CD14-positive monocyte (primary cell): ENCODE measurements around the gene LRRC61. TPM values are rescaled to one million over a fixed set of nuclear protein-coding genes. Genes with fewer than 3 reads are reported as not detected.
A peak's percentile ranks its signal among the peaks of the same experiment; 100 is the strongest.

ENCODE experiments used
- DNase-seq, 3 donors: peaks; one replicate each; pipeline ENCODE4 v3.0.0-alpha.2; 2011 to 2022
- H2AFZ ChIP-seq: 2 replicates; pipeline ENCODE4 v1.6.0; 2012; ENCODE audit warnings: mild to moderate bottlenecking, low read depth, low read length, inconsistent platforms; ENCODE audit not compliant: insufficient read depth, poor library complexity, severe bottlenecking
- H3K27ac ChIP-seq, 2 donors: 1 replicate in 1 of 2; 2 replicates in 1 of 2; pipeline ENCODE4 v1.5.1; 2012 to 2013; ENCODE audit warnings: low read length in 2 of 2, control low read depth in 1 of 2, inconsistent platforms in 1 of 2, low read depth in 1 of 2, mild to moderate bottlenecking in 1 of 2
- H3K27me3 ChIP-seq, 2 donors: one replicate each; pipeline versions ENCODE4 v1.6.0 to v1.6.1; 2011 to 2013; ENCODE audit warnings: low read length in 2 of 2; ENCODE audit not compliant: control insufficient read depth in 2 of 2, insufficient read depth in 2 of 2
- H3K36me3 ChIP-seq, 2 donors: replicated peaks in 1 of 2; 1 replicate in 1 of 2; 2 replicates in 1 of 2; pipeline versions ENCODE4 v1.5.1 to v1.6.1; 2012 to 2013; ENCODE audit warnings: low read length in 2 of 2, control low read depth in 1 of 2, inconsistent platforms in 1 of 2, mild to moderate bottlenecking in 1 of 2; ENCODE audit not compliant: insufficient read depth in 2 of 2, control insufficient read depth in 1 of 2
- H3K4me1 ChIP-seq, 2 donors: 1 replicate in 1 of 2; 2 replicates in 1 of 2; pipeline versions ENCODE4 v1.5.1 to v1.6.1; 2012 to 2013; ENCODE audit warnings: low read length in 2 of 2, control low read depth in 1 of 2, inconsistent platforms in 1 of 2, mild to moderate bottlenecking in 1 of 2, moderate library complexity in 1 of 2; ENCODE audit not compliant: insufficient read depth in 2 of 2, control insufficient read depth in 1 of 2
- H3K4me2 ChIP-seq: replicated peaks from 2 replicates; pipeline ENCODE3; 2012; ENCODE audit warnings: low read length, moderate library complexity, mild to moderate bottlenecking; ENCODE audit not compliant: poor library complexity, severe bottlenecking; ENCODE audit errors: extremely low read depth
- H3K4me3 ChIP-seq, 3 experiments: fragments of 200-600 bp in 1 of 3; sonication (generic) in 1 of 3; replicated peaks in 1 of 3; 1 replicate in 2 of 3; 2 replicates in 1 of 3; pipeline ENCODE4 v1.5.1; 2011 to 2013; ENCODE audit warnings: low read length in 3 of 3, mild to moderate bottlenecking in 3 of 3, control low read depth in 2 of 3, low read depth in 2 of 3, inconsistent platforms in 1 of 3, moderate library complexity in 1 of 3
- H3K79me2 ChIP-seq: 2 replicates; pipeline ENCODE4 v1.6.0; 2012; ENCODE audit warnings: mild to moderate bottlenecking, control low read depth, inconsistent platforms, low read length, moderate library complexity; ENCODE audit not compliant: insufficient read depth
- H3K9ac ChIP-seq: 2 replicates; pipeline ENCODE4 v1.6.0; 2017; ENCODE audit warnings: low read length, mild to moderate bottlenecking; ENCODE audit not compliant: insufficient read depth, poor library complexity, severe bottlenecking
- H3K9me3 ChIP-seq, 2 donors: replicated peaks in 1 of 2; 1 replicate in 1 of 2; 2 replicates in 1 of 2; pipeline versions ENCODE4 v1.5.1 to v1.6.1; 2012 to 2013; ENCODE audit warnings: low read length in 2 of 2, control low read depth in 1 of 2; ENCODE audit not compliant: control insufficient read depth in 1 of 2, insufficient read depth in 1 of 2
- H4K20me1 ChIP-seq: 2 replicates; pipeline ENCODE4 v1.6.0; 2012; ENCODE audit warnings: mild to moderate bottlenecking, low read length, control low read depth, moderate library complexity; ENCODE audit not compliant: insufficient read depth
- H3K27ac Mint-ChIP-seq, 7 donors: one replicate each; pipeline ENCODE4 v1.8.0; 2020; ENCODE audit warnings: mild to moderate bottlenecking in 7 of 7, mixed read lengths in 7 of 7, moderate library complexity in 6 of 7, inconsistent platforms in 2 of 7
- H3K27me3 Mint-ChIP-seq, 3 donors: one replicate each; pipeline ENCODE4 v1.8.0; 2021 to 2022; ENCODE audit warnings: low read depth in 3 of 3, mild to moderate bottlenecking in 3 of 3, mixed read lengths in 3 of 3, moderate library complexity in 3 of 3, inconsistent platforms in 1 of 3
- H3K36me3 Mint-ChIP-seq, 2 donors: one replicate each; pipeline ENCODE4 v1.8.0; 2020; ENCODE audit warnings: mixed read lengths in 2 of 2, inconsistent platforms in 1 of 2, mild to moderate bottlenecking in 1 of 2
- H3K4me1 Mint-ChIP-seq: one replicate; pipeline ENCODE4 v1.8.0; 2020; ENCODE audit warnings: mild to moderate bottlenecking, mixed read lengths
- H3K4me3 Mint-ChIP-seq, 2 donors: one replicate each; pipeline ENCODE4 v1.8.0; 2020; ENCODE audit warnings: mild to moderate bottlenecking in 2 of 2, mixed read lengths in 2 of 2, moderate library complexity in 1 of 2
- H3K9me3 Mint-ChIP-seq, 7 donors: one replicate each; pipeline ENCODE4 v1.8.0; 2020 to 2022; ENCODE audit warnings: mixed read lengths in 7 of 7, mild to moderate bottlenecking in 6 of 7, moderate library complexity in 6 of 7, inconsistent platforms in 2 of 7
- CTCF ChIP-seq: fragments of 200-600 bp; IDR thresholded peaks from one replicate; pipeline ENCODE4 v1.8.0; 2022; ENCODE audit warnings: antibody characterized with exemption, mild to moderate bottlenecking
- WGBS: methylation state at CpG from one replicate; pipeline ENCODE4 v1.1.5; 2013; ENCODE audit warnings: missing lambda C conversion rate; ENCODE audit not compliant: insufficient coverage; 5-methylcytosine and 5-hydroxymethylcytosine counted together
- intact Hi-C, 2 donors: fragments of 100-400 bp; cut with micrococcal nuclease; formaldehyde crosslinking; loops; one replicate each; pipeline versions ENCODE4 v1.15.0 to v1.15.1; 2023
- polyA plus RNA-seq, 3 donors: library from polyadenylated mRNA; depleted of rRNA in 1 of 3; unstranded in 2 of 3; stranded (reverse) in 1 of 3; fragments of 300-500 nt in 2 of 3; fragments of >200 nt in 1 of 3; fragmentation: Illumina TruSeq in 2 of 3; gene quantifications; 1 replicate in 2 of 3; 2 replicates in 1 of 3; pipeline ENCODE4 v1.2.3, GENCODE V29; 2012 to 2021

LRRC61 gene
- polyA plus RNA-seq, 3 donors = 1.4 to 8.6 (median 5.7) TPM

GRCh38 chr7:150344299-150344698, 21.1 kb downstream of the LRRC61 start:
- Histone ChIP-seq H3K4me1 (peaks cover 6 to 12% of the 10 kb centered on the region in 2 donors), H3K27ac (no peak overlapping the region), H3K4me2 (no peak overlapping the region), H3K36me3 (no peaks in the 10 kb centered on the region), H3K9me3 (peaks cover 10 to 22% of the 10 kb centered on the region in 2 donors), H2AFZ (no peak overlapping the region), H3K27me3 (peaks cover 27 to 40% of the 10 kb centered on the region in 2 donors), H3K9ac (no peak overlapping the region), H4K20me1 (no peaks in the 10 kb centered on the region), H3K79me2 (no peaks in the 10 kb centered on the region), H3K4me3 (no peak overlapping the region)
- Mint-ChIP-seq H3K27me3 (peaks cover 36 to 56% (median 44%) of the 10 kb centered on the region in 3 donors), H3K27ac (peak overlapping the region in 1 of 7 donors; percentile 54), H3K4me1 (peaks cover 13% of the 10 kb centered on the region), H3K4me3 (no peak overlapping the region), H3K9me3 (peaks cover 0 to 33% (median 19%) of the 10 kb centered on the region in 7 donors), H3K36me3 (peaks cover 5% of the 10 kb centered on the region in 2 donors)
- TF ChIP-seq CTCF = no peak
- DNase-seq = no peak
- intact Hi-C loops = loop anchor here in 1 of 2 donors (10.0 kb wide), 1 partner anchor 51 kb away; no protein-coding TSS in a partner anchor

- no peak for DNase-seq
- intact Hi-C loops = loop anchor here in 1 of 2 donors (10.0 kb wide), 1 partner anchor 50 kb away; no protein-coding TSS in a partner anchor
Observed at GRCh38 chr7:150345012-150345411, 21.9 kb downstream of the LRRC61 start.

More at GRCh38 chr7:150345012-150345411, 21.9 kb downstream of the LRRC61 start:
- peaks cover 2% of the 10 kb centered on the region in 2 donors for H3K36me3 Mint-ChIP-seq
- H3K27me3 ChIP-seq = peaks cover 25 to 33% of the 10 kb centered on the region in 2 donors
- H3K4me1 Mint-ChIP-seq = peaks cover 11% of the 10 kb centered on the region
- H3K36me3 ChIP-seq = no peaks in the 10 kb centered on the region
- H3K79me2 ChIP-seq = no peaks in the 10 kb centered on the region
- H3K27ac Mint-ChIP-seq = no peak overlapping the region
- peaks cover 6 to 12% of the 10 kb centered on the region in 2 donors for H3K4me1 ChIP-seq
- peaks cover 10 to 22% of the 10 kb centered on the region in 2 donors for H3K9me3 ChIP-seq
- no peak overlapping the region for H3K27ac ChIP-seq
- H3K9me3 Mint-ChIP-seq = peaks cover 0 to 33% (median 18%) of the 10 kb centered on the region in 7 donors
- H4K20me1 ChIP-seq = no peaks in the 10 kb centered on the region
- TF ChIP-seq CTCF = no peak
- no peak overlapping the region for H3K4me3 ChIP-seq
- H2AFZ ChIP-seq = no peak overlapping the region
- H3K4me3 Mint-ChIP-seq = no peak overlapping the region
- H3K27me3 Mint-ChIP-seq = peaks cover 30 to 49% (median 38%) of the 10 kb centered on the region in 3 donors
- H3K9ac ChIP-seq = no peak overlapping the region
- H3K4me2 ChIP-seq = no peak overlapping the region
- no CpG with 5 or more reads among the region's 1 CpG for WGBS
